ENCODE measurements around the gene CENPL. TPM values are rescaled to one million over a fixed set of nuclear protein-coding genes. Genes with fewer than 3 reads are reported as not detected.
A peak's percentile ranks its signal among the peaks of the same experiment; 100 is the strongest.

The CENPL gene
- total and polyA plus RNA-seq, 9 of the 15 experiments (the other 6 are each of a cell fraction or from before 2014, with no cell fraction given): 33.0 to 52.7 (median 39.7) TPM

DNA sequence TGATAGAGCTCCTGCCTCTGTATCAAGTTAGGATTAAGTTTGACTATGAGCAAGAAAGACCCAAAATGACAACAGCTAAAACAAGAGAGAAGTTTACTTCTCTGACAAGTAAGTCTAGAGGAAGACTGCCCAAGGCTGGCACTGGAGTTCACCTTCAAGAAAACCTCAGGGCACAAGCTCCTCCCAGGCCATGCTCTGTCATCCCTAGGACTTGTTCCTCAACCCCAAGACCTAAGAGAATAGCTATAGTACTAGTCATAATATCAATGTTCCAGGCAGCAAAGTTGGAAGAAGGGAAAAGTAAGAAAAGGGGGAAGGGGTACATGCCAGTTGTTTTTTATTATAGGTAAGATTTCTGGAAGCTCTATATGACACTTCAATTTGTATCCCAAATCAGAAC, 26.6 kb downstream of the CENPL start (continued):
- no peak for TF ChIP-seq NFIX (CRISPR knock-in tag; IDR thresholded peaks at IDR 0.05; ENCODE audit: low read depth)
- no peak for TF ChIP-seq BCL6 (CRISPR knock-in tag; IDR thresholded peaks at IDR 0.05)
- TF ChIP-seq, protein P1, sequence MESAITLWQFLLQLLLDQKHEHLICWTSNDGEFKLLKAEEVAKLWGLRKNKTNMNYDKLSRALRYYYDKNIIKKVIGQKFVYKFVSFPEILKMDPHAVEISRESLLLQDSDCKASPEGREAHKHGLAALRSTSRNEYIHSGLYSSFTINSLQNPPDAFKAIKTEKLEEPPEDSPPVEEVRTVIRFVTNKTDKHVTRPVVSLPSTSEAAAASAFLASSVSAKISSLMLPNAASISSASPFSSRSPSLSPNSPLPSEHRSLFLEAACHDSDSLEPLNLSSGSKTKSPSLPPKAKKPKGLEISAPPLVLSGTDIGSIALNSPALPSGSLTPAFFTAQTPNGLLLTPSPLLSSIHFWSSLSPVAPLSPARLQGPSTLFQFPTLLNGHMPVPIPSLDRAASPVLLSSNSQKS (CRISPR knock-in tag; IDR thresholded peaks at IDR 0.05): no peak
- TF ChIP-seq COPS2 (conservative IDR thresholded peaks at IDR 0.05): no peak
- no peak for TF ChIP-seq PHF20 (IDR thresholded peaks at IDR 0.05; ENCODE audit: partially characterized antibody)
- TF ChIP-seq ZNF436 (CRISPR knock-in tag; IDR thresholded peaks at IDR 0.05): no peak

DNA sequence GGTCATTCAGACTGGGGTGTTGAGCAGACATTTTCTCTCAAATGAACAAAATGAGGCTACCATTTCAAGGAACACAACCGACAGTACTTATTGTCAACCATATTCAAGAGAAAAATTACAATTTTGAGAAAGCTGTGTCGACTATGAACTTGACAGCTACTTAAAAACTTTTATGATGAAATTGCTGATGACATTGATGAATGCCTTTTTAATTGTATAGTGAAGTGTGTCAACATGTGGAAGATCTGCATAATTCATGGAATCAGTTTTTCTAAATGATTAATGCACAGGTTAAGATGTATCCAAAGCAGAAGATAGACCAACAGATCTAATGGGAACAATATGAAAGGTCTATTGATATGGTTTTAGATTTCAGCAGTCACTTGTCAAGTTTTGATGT, 34.8 kb downstream of the CENPL start:
- H3K27ac ChIP-seq (ENCODE audit: extremely low read depth, low read depth, low read length): no peak overlapping the region
- ChIA-PET CTCF (ENCODE audit: low intra/inter-chr PET ratio) (no interaction called here), POLR2A (interaction anchor here (0.7 to 0.8 kb wide), 2 partner anchors 8 to 11 kb away, joined by 3 read pairs; no protein-coding TSS in a partner anchor)
- no peak for DNase-seq (ENCODE audit: extremely low read depth in 1 of 4, low spot score in 3 of 4)
- no peak overlapping the region for H3K4me3 ChIP-seq
- H2AFZ ChIP-seq (ENCODE audit: low read depth, low read length): no peak overlapping the region
- FAIRE-seq: no peak
- in situ Hi-C loops (cut with MboI): no loop called here
- no peaks in the 10 kb centered on the region for H3K79me2 ChIP-seq (ENCODE audit: control insufficient read depth, insufficient read depth, low read length)
- no peak for ATAC-seq
- no peaks in the 10 kb centered on the region; a peak in 1 of 5 replicates for H3K4me1 ChIP-seq (replicated peaks in 1 of 2; ENCODE audit: control insufficient read depth in 2 of 2, insufficient read depth in 2 of 2, low read length in 2 of 2)
- H3K9me1 ChIP-seq (ENCODE audit: control insufficient read depth, insufficient read depth, low read length): peaks cover 4% of the 10 kb centered on the region
- H4K20me1 ChIP-seq (replicated peaks; ENCODE audit: control insufficient read depth, insufficient read depth, low read length): no peaks in the 10 kb centered on the region
- intact Hi-C loops (cut with micrococcal nuclease): no loop called here
- H3K4me2 ChIP-seq (ENCODE audit: insufficient read depth, low read length): no peak overlapping the region
- H3K36me3 ChIP-seq (ENCODE audit: control insufficient read depth, insufficient read depth, low read length): peaks cover 56% of the 10 kb centered on the region; the same call in 2 of the 3 replicates
- H3K27me3 ChIP-seq (ENCODE audit: control insufficient read depth in 2 of 2, insufficient read depth in 2 of 2, low read length in 2 of 2): no peaks in the 10 kb centered on the region
- no TSS peak for BruUV-seq (replicated peaks)
- H3K9ac ChIP-seq (ENCODE audit: insufficient read depth in 1 of 2, low read depth in 2 of 2, low read length in 2 of 2): no peak overlapping the region
- no peaks in the 10 kb centered on the region for H3K9me3 ChIP-seq (replicated peaks; ENCODE audit: control insufficient read depth, insufficient read depth, low read depth, low read length)
- WGBS (ENCODE audit: insufficient coverage, low coverage, missing lambda C conversion rate): 82% methylated on average over 2 of the region's 2 CpGs
- TF ChIP-seq NFATC3 (IDR thresholded peaks at IDR 0.05) (no peak), PHB2 (IDR thresholded peaks at IDR 0.05; ENCODE audit: low read depth) (no peak), PTBP1 (IDR thresholded peaks at IDR 0.05; ENCODE audit: low read depth, low read length) (no peak), ZNF3 (CRISPR knock-in tag; IDR thresholded peaks at IDR 0.05) (no peak), MEIS2 (IDR thresholded peaks at IDR 0.05; ENCODE audit: partially characterized antibody) (peak; percentile 56), POLR2H (tag; IDR thresholded peaks at IDR 0.05; ENCODE audit: low read depth) (0 out of 2 replicates have a peak, but pooled peaks have one; percentile 17), TGIF2 (CRISPR knock-in tag; IDR thresholded peaks at IDR 0.05) (no peak)
- TF ChIP-seq, protein P2, sequence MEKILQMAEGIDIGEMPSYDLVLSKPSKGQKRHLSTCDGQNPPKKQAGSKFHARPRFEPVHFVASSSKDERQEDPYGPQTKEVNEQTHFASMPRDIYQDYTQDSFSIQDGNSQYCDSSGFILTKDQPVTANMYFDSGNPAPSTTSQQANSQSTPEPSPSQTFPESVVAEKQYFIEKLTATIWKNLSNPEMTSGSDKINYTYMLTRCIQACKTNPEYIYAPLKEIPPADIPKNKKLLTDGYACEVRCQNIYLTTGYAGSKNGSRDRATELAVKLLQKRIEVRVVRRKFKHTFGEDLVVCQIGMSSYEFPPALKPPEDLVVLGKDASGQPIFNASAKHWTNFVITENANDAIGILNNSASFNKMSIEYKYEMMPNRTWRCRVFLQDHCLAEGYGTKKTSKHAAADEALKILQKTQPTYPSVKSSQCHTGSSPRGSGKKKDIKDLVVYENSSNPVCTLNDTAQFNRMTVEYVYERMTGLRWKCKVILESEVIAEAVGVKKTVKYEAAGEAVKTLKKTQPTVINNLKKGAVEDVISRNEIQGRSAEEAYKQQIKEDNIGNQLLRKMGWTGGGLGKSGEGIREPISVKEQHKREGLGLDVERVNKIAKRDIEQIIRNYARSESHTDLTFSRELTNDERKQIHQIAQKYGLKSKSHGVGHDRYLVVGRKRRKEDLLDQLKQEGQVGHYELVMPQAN (IDR thresholded peaks at IDR 0.05; ENCODE audit: borderline replicate concordance): no peak
- TF ChIP-seq, protein P3, sequence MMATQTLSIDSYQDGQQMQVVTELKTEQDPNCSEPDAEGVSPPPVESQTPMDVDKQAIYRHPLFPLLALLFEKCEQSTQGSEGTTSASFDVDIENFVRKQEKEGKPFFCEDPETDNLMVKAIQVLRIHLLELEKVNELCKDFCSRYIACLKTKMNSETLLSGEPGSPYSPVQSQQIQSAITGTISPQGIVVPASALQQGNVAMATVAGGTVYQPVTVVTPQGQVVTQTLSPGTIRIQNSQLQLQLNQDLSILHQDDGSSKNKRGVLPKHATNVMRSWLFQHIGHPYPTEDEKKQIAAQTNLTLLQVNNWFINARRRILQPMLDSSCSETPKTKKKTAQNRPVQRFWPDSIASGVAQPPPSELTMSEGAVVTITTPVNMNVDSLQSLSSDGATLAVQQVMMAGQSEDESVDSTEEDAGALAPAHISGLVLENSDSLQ (IDR thresholded peaks at IDR 0.05): peak; percentile 57
- TF ChIP-seq, protein P4, sequence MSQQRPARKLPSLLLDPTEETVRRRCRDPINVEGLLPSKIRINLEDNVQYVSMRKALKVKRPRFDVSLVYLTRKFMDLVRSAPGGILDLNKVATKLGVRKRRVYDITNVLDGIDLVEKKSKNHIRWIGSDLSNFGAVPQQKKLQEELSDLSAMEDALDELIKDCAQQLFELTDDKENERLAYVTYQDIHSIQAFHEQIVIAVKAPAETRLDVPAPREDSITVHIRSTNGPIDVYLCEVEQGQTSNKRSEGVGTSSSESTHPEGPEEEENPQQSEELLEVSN (IDR thresholded peaks at IDR 0.05; ENCODE audit: borderline replicate concordance in 1 of 2, extremely low read depth in 1 of 2, insufficient read depth in 1 of 2, insufficient read length in 1 of 2, low read depth in 1 of 2, low read length in 1 of 2, poor library complexity in 1 of 2, severe bottlenecking in 1 of 2): no peak
